NK-92 treated with Interleukin-12 subunit alpha and Interleukin-12 subunit beta, amount 100 ng/mL, for 24 hours (cell line): Measurements from ENCODE around the gene NPC1.

Experiments used
- DNase-seq: peaks from one replicate; lab custom pipeline; 2025; lab: John Stamatoyannopoulos, UW

NPC1 gene

GRCh38 chr18:23548275-23548674 is 38.0 kb downstream of the NPC1 start:
- DNase-seq: no peak

DNA sequence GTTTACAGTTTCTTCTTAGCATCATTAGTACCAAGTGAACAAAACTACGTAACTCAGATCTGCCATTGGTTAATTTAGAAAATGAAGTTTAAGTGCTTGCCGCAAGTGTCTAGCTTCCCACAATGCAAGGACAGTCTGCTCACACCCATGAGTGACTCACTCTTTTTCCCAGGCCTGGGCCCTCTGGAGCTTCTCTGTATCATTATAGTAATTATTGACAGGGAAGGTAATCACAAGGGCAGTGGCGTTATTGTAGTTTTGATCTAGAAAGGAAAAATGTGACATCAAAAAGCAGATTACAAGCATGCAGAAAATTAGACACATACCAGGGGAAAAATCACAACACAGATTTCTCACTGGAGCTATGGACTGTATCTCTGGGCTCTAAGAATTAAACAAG is 38.5 kb downstream of the NPC1 start:
- no peak for DNase-seq

- DNase-seq: no peak
Measured at GRCh38 chr18:23547306-23547705, 39.0 kb downstream of the NPC1 start.

DNA sequence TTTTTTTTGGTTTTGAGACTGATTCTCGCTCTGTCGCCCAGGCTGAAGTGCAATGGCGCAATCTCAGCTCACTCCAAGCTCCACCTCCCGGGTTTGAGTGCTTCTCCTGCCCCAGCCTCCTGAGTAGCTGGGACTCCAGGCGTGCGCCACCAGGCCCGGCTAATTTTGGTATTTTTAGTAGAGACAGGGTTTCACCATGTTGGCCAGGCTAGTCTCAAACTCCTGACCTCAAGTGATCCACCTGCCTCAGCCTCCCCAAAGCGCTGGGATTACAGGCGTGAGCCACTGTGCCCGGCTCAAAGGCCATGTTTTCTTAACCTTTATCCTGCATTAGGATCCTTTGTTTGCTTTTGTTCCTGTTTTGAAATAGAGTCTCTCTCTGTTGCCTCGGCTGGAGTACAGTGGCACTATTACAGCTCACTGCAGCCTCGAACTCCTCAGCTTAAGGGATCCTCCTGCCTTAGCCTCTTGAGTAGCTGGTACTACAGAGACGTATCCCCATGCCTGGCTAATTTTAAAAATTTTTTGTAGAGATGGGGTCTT is 41.0 kb downstream of the NPC1 start:
- DNase-seq: no peak

- no peak for DNase-seq
Measured at GRCh38 chr18:23542461-23542860, 43.8 kb downstream of the NPC1 start.

GRCh38 chr18:23541349-23542093 is 44.8 kb downstream of the NPC1 start:
- DNase-seq: no peak

DNA sequence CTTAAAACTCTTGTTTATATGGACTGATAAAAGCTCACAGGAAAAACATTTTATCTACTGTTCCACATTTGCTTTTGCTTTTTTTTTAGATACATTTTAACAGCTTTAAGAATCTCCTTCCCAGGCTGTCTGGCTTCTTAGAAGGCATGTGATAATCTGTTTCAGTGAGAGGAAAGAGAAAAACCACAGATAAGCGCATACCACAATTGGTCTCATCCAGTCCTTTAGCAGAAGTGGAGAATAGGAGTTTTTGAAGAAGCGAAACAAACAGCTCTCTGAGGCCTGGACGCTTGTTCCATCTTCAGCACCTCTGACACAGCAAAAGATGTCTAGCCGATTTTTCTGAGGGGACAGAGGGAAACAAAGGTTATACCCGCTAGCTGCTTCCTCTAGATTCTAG is 45.4 kb downstream of the NPC1 start:
- no peak for DNase-seq

GRCh38 chr18:23539911-23540525 is 46.3 kb downstream of the NPC1 start:
- DNase-seq: no peak

- no peak for DNase-seq
Measured at GRCh38 chr18:23539296-23539695, 47.0 kb downstream of the NPC1 start.

DNA sequence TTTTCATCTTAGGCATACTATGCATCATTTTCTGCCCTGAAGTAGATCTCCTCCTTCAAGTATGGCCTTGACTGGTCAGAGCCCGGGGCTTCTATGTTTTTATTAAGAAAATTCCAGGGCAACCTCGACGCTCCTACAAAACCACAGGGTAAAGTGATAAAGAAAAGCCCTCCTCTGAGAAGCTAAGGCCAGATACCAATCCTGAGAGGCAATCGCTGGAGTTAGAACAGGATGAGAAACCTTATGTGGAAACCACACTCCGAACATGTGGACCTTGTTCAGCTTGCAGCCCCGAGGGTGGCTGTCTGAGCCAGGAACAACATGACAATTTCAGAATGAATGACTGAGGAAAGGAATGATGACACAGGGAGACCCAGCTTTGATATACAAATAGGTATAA is 47.4 kb downstream of the NPC1 start:
- no peak for DNase-seq

- no peak for DNase-seq
Measured at GRCh38 chr18:23538001-23538400, 48.3 kb downstream of the NPC1 start.

DNA sequence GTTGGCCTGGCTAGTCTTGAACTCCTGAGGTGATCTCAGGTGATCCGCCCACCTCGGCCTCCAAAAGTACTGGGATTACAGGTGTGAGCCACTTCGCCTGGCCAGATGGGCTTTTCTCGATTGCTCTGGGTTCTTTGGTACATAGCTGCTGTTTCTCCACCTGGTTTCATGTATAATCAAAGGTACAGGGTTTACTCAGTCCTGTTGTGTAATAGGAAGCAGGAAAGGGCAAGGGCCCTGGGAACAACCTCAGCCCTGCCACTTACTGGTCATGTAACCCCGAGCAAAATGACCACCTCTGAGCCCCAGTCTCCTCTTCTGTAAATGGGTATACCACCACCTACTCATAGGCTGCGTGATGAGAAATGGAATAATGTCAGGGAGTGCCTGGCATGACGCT is 49.0 kb downstream of the NPC1 start:
- no peak for DNase-seq

DNA sequence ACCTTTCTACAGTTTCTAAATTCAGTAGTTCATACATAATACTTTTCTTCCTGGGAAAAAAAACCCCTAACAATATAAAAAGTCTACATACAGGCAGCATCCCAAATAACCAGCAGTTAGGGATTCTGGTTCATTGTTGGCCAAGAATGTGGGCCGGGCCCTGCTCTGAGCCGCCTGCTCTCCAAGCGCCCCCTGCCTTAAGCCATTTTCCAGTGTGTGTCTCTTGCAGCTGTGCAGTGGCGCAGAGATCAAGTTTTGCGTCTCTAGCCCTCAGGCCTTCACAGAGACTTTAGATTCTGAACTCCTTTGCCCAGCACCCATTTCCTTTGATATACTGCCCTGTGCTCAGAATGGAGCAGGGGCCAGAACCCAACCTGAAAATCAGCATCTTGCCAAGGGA is 50.1 kb downstream of the NPC1 start:
- DNase-seq: no peak

DNA sequence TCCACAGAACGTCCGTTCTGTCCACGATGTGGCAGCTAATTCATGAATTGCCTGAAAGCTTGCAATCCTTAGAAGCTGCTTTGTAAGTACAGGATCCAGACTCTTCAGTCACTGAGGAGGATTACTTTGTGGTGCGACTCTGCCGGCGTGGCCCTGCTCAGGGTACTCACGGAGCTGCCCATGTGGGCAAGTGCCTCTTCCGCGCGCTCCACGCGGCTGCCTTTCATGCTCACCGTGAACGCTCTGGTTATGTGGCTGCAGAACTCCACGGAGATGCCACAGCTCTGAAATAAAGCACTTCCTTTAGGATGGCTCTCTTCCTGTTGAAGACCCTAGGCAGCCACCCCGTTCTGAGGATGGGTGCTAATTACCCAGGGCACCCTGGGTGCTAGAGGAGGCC is 52.0 kb downstream of the NPC1 start:
- DNase-seq: no peak

- no peak for DNase-seq
Measured at GRCh38 chr18:23532848-23533247, 53.5 kb downstream of the NPC1 start.

DNA sequence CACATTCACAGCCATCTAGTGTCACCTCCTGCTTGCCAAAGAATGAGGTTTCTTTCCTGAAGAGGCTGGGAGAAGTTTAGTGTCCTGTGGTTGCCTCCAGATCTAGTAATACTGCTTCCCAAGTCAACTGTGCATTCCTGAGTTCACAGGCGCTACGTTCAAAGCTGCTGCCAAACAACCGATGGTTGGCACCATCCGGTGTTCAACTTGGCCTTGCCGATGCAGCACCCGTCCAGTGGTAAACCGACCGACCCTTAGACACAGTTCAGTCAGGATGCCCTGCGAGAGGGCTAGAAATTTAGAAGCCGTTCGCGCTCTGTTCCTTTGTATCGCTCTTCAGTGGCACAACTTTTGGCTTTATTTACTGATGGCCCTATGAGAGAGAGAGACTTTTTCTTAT is 54.4 kb downstream of the NPC1 start:
- DNase-seq: no peak

GRCh38 chr18:23530195-23530594 is 56.1 kb downstream of the NPC1 start:
- no peak for DNase-seq

DNA sequence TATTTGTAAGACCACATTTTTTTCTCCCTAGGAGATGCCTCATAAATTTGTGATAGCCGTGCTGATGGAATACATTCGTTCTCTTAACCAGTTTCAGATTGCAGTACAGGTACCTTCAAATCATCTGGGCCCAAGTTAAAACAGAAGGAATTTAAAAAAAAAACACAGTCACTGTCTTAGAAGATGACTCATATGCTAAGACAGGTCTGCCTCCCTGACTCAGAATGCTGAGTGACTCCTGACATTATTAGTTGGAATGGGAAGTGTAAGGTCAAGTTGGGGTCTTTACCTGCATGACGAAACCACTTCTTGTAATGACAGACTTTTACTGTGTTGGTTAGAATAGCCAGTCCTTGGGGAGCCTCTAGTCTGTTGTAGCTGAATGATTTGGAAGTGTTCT is 56.7 kb downstream of the NPC1 start:
- DNase-seq: no peak

GRCh38 chr18:23528580-23529472 is 57.5 kb downstream of the NPC1 start:
- no peak for DNase-seq

GRCh38 chr18:23526501-23527063 is 59.7 kb downstream of the NPC1 start:
- DNase-seq: no peak

DNA sequence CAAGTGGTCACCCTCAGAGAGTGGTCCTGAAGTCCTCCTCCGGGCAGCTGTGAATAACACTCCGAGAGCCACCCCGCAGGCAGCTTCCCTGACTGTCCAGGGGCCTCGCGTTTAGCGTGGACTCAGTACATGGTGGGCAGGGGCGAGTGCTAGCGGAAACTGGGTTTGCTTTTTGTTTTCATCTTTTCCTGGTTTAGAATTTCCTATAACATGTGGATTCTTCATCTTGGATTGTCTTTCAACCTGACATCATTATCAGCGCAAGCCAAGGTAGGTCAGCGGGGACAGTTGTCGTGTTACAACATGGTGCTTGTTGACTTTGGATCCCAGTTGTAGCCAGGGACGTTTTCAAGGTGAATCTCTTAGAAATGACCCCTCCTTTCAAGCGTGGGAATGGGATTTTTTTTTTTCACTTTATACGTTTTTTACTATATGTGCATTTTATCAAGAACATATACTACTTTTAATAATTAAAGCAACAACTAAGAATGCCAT is 62.0 kb downstream of the NPC1 start:
- DNase-seq: no peak
